Cerebellar nuclear complex (tissue), 1 donor: ENCODE data around the gene ACKR2.

Experiments used
- DNase-seq, 2 experiments: peaks; one replicate each; lab custom pipeline; 2025; lab: John Stamatoyannopoulos, UW

The ACKR2 gene

GRCh38 chr3:42809202-42809601 is at the start of gene ACKR2:
Gene ACKR2, plus strand, starts transcription at chr3:42809445. Its CDS starts 55,058 bp downstream, at chr3:42864503.
- no peak for DNase-seq

- no peak for DNase-seq
Observed at GRCh38 chr3:42762046-42762724, 47.1 kb upstream of the ACKR2 start.

GRCh38 chr3:42763021-42763420 is 46.2 kb upstream of the ACKR2 start:
- no peak for DNase-seq

GRCh38 chr3:42764115-42764514 is 45.1 kb upstream of the ACKR2 start:
- no peak for DNase-seq

- DNase-seq = no peak
Observed at GRCh38 chr3:42764561-42765295, 44.5 kb upstream of the ACKR2 start.

- no peak for DNase-seq
Observed at GRCh38 chr3:42769477-42770131, 39.6 kb upstream of the ACKR2 start.

- no peak for DNase-seq
Observed at GRCh38 chr3:42771271-42771670, 38.0 kb upstream of the ACKR2 start.

GRCh38 chr3:42772670-42773408 is 36.4 kb upstream of the ACKR2 start, which contains the start of gene CCDC13:
Gene CCDC13, minus strand, starts transcription at chr3:42773253. Its CDS starts 14,908 bp downstream, at chr3:42758345.
- DNase-seq = peak in 1 of 2 experiments; percentile 21

- no peak for DNase-seq
Observed at GRCh38 chr3:42773409-42773751, 35.9 kb upstream of the ACKR2 start.

GRCh38 chr3:42778644-42779043 is 30.6 kb upstream of the ACKR2 start:
- no peak for DNase-seq

- DNase-seq = no peak
Observed at GRCh38 chr3:42780398-42780797, 28.8 kb upstream of the ACKR2 start.

GRCh38 chr3:42780892-42781700 is 28.1 kb upstream of the ACKR2 start:
- no peak for DNase-seq

GRCh38 chr3:42786212-42786611 is 23.0 kb upstream of the ACKR2 start:
- DNase-seq = no peak

- DNase-seq = no peak
Observed at GRCh38 chr3:42786631-42787030, 22.6 kb upstream of the ACKR2 start.

GRCh38 chr3:42790714-42791229 is 18.5 kb upstream of the ACKR2 start:
- DNase-seq = no peak

- no peak for DNase-seq
Observed at GRCh38 chr3:42795621-42796181, 13.5 kb upstream of the ACKR2 start.

- no peak for DNase-seq
Observed at GRCh38 chr3:42796332-42796885, 12.8 kb upstream of the ACKR2 start.

- DNase-seq = no peak
Observed at GRCh38 chr3:42799376-42799775, 9.9 kb upstream of the ACKR2 start.

- no peak for DNase-seq
Observed at GRCh38 chr3:42800251-42800650, 9.0 kb upstream of the ACKR2 start.

GRCh38 chr3:42801048-42801620 is 8.1 kb upstream of the ACKR2 start:
- no peak for DNase-seq
